Upper lobe of left lung (tissue), 4 donors: ENCODE data around the gene GXYLT1.

ENCODE experiments used
- CTCF ChIP-seq, 6 experiments: fragments of 450-650 bp in 4 of 6; fragments of 200-600 bp in 2 of 6; sonication (generic) in 2 of 6; IDR thresholded peaks; one replicate each; pipeline ENCODE4 v1.5.1; 2016 to 2019; ENCODE audit warnings: antibody characterized with exemption in 6 of 6
- POLR2AphosphoS5 ChIP-seq, 2 donors: sonication (generic); formaldehyde crosslinking; IDR thresholded peaks; one replicate each; pipeline ENCODE4 v1.5.1; 2017; ENCODE audit warnings: antibody characterized with exemption in 2 of 2

GRCh38 chr12:42119085-42119633 is 25.5 kb downstream of the GXYLT1 start:
- no peak for TF ChIP-seq CTCF (IDR thresholded peaks at IDR 0.05)
- no peak for TF ChIP-seq POLR2AphosphoS5 (IDR thresholded peaks at IDR 0.05)
